ENCODE results near the gene FSCN2. TPM values are rescaled to one million over a fixed set of nuclear protein-coding genes. Genes with fewer than 3 reads are reported as not detected.
"Not testable (repeated sequence)": the region's sequence is repeated elsewhere in the genome, so short reads cannot be mapped to it uniquely, and the experiment has no call there.

The FSCN2 gene
- total RNA-seq, 2 donors from 2014 or later = 2.3 to 4.9 TPM

- intact Hi-C loops (cut with DNase I, micrococcal nuclease) = no loop called here
- DNase-seq (no peak), ATAC-seq (no peak)
Measured at GRCh38 chr17:81578561-81579225, 50.5 kb downstream of the FSCN2 start.

- intact Hi-C loops (cut with DNase I, micrococcal nuclease) = no loop called here
- DNase-seq = no peak
- ATAC-seq = no peak
Measured at GRCh38 chr17:81579298-81579697, 51.1 kb downstream of the FSCN2 start.

DNA sequence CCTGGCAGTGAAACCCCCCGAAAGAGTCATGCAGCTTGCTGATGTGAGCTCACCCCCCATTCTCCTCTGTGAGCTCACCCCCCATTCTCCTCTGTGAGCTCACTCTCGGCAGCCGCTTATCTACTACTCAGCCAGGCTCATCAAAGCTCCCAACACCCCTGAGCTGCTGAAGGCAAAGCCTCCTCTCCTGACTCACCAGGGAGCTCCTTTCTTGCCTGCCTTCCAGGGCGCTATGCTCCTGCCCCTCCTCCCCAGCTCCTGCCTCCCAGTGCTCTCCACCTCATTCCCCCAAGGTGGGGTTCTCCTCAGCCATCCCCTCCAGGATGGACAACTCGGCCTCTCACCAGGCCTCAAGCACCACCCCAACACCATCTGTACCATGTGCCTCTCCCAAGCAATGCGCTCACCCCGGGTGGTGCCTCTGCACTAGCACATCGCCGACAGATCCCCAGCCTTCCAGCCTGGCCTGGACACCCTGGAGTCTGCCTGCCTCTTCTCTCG is 51.7 kb downstream of the FSCN2 start:
- ATAC-seq = no peak
- DNase-seq = no peak

GRCh38 chr17:81580481-81580880 is 52.3 kb downstream of the FSCN2 start:
- intact Hi-C loops (cut with DNase I, micrococcal nuclease) = no loop called here
- no peak for ATAC-seq

More for the DNA sequence above, 51.7 kb downstream of the FSCN2 start:
- intact Hi-C loops (cut with DNase I, micrococcal nuclease) = no loop called here

DNA sequence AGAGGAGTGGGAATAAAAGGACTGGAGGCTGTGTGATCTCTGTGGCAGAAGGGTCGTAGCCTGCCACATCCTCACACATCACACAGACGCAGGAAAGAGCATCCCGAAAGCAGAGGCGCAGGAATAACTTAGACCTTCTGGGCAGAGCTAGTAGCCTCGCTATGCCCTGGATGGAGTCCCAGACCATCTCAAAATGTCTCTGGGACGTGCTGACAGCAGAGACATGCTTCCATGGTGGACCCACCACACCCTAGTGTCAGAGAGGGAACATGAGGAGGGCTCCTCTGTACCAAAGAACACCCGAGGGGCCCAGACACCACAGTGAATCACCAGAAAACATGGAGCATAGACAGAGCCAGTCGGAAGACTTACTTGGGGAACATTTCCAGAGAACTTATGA is 53.6 kb downstream of the FSCN2 start:
- intact Hi-C loops (cut with DNase I, micrococcal nuclease) = no loop called here
- ATAC-seq = no peak

More at GRCh38 chr17:81580481-81580880, 52.3 kb downstream of the FSCN2 start:
- no peak for DNase-seq

GRCh38 chr17:81582341-81582740 is 54.2 kb downstream of the FSCN2 start:
- no peak for ATAC-seq
- intact Hi-C loops (cut with DNase I, micrococcal nuclease) = no loop called here
- DNase-seq = no peak

More for the DNA sequence above, 53.6 kb downstream of the FSCN2 start:
- no peak for DNase-seq

- no peak for ATAC-seq
- intact Hi-C loops (cut with DNase I, micrococcal nuclease) = no loop called here
- DNase-seq = no peak
Measured at GRCh38 chr17:81582749-81583148, 54.6 kb downstream of the FSCN2 start.

- intact Hi-C loops (cut with DNase I, micrococcal nuclease) = no loop called here
- DNase-seq = no peak
- no peak for ATAC-seq
Measured at GRCh38 chr17:81583589-81584342, 55.6 kb downstream of the FSCN2 start.

- intact Hi-C loops (cut with DNase I, micrococcal nuclease); ATAC-seq; DNase-seq: not testable (repeated sequence)
Measured at GRCh38 chr17:81584771-81585170, 56.6 kb downstream of the FSCN2 start.

- ATAC-seq (no peak), DNase-seq (no peak)
- intact Hi-C loops (cut with DNase I, micrococcal nuclease) = no loop called here
Measured at GRCh38 chr17:81586096-81586495, 57.9 kb downstream of the FSCN2 start.

Other genes starting within 250 kb of the FSCN2 start
- gene SLC38A10, start 233.1 kb upstream of the FSCN2 start, total RNA-seq = 10 to 100 TPM; 84.7 to 86.7 TPM
- 10 to 100 TPM; 12.2 to 14.2 TPM for gene BAHCC1, start 132.9 kb upstream of the FSCN2 start, total RNA-seq
- 1,000 to 10,000 TPM; 3,767 to 4,413 TPM for gene ACTG1, start 15.6 kb upstream of the FSCN2 start, total RNA-seq
- 10 to 100 TPM; 25.4 to 28.8 TPM for gene FAAP100, start 24.0 kb downstream of the FSCN2 start, total RNA-seq
- gene NPLOC4, start 108.7 kb downstream of the FSCN2 start, total RNA-seq = 10 to 100 TPM; 86.2 to 88.4 TPM
- under 1 TPM; 0.18 to 0.22 TPM for gene TSPAN10, start 108.8 kb downstream of the FSCN2 start, total RNA-seq
- gene PDE6G, start 128.2 kb downstream of the FSCN2 start, total RNA-seq = under 1 TPM in 1 of 2 donors, not detected in 1; 0.34 TPM
- 10 to 100 TPM; 24.6 to 36.6 TPM for gene OXLD1, start 138.2 kb downstream of the FSCN2 start, total RNA-seq
- gene CCDC137, start 138.4 kb downstream of the FSCN2 start, total RNA-seq = 10 to 100 TPM; 14.0 to 19.4 TPM
- 10 to 100 TPM; 14.3 to 30.5 TPM for gene ARL16, start 155.4 kb downstream of the FSCN2 start, total RNA-seq
- gene HGS, start 155.6 kb downstream of the FSCN2 start, total RNA-seq = 100 to 1,000 TPM in 1 of 2 donors, 10 to 100 TPM in 1; 98.5 to 105 TPM
- 100 to 1,000 TPM in 1 of 2 donors, 10 to 100 TPM in 1; 88.2 to 146 TPM for gene MRPL12, start 175.0 kb downstream of the FSCN2 start, total RNA-seq
- gene SLC25A10, start 183.9 kb downstream of the FSCN2 start, total RNA-seq = 10 to 100 TPM; 52.5 to 76.2 TPM